ENCODE data around the gene CT45A10.
"Not testable (repeated sequence)": the region's sequence is repeated elsewhere in the genome, so short reads cannot be mapped to it uniquely, and the experiment has no call there.

The CT45A10 gene, protein sequence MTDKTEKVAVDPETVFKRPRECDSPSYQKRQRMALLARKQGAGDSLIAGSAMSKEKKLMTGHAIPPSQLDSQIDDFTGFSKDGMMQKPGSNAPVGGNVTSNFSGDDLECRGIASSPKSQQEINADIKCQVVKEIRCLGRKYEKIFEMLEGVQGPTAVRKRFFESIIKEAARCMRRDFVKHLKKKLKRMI

DNA sequence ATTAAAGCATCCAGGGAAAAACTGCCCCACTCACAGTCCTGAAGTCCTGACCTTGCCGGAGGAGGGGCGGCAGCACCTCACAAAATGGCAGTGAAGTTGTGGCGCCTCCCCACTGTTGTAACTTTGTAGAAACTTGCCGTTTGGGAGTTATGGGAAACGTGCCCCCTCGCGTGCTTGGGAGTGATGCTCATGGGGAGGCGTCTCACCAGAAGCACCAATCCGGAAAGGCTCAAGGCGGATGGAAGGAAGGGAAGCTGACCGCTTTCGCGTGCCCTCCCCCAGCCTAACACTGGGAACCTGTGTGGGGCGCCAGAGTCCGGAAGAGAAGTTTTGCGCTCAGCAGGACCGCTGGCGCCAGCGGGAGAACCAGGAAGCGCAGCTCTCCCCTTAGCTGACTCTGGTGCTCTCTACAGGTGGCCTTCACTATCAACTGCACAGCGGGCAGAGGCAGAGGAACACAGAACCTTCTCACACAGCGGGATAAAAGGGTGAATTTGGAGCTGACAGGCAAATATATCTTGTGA lies at the start of gene CT45A10, which contains the start of gene SAGE1:
Gene CT45A10 (minus strand): TSS at position 151 of the 524 bp plus-strand sequence. CDS start 8,100 bp downstream, outside the sequence.
Gene SAGE1 (plus strand): TSS at position 423 of the 524 bp plus-strand sequence. CDS start 2,527 bp downstream, outside the sequence.
- DNase-seq = no peak

DNA sequence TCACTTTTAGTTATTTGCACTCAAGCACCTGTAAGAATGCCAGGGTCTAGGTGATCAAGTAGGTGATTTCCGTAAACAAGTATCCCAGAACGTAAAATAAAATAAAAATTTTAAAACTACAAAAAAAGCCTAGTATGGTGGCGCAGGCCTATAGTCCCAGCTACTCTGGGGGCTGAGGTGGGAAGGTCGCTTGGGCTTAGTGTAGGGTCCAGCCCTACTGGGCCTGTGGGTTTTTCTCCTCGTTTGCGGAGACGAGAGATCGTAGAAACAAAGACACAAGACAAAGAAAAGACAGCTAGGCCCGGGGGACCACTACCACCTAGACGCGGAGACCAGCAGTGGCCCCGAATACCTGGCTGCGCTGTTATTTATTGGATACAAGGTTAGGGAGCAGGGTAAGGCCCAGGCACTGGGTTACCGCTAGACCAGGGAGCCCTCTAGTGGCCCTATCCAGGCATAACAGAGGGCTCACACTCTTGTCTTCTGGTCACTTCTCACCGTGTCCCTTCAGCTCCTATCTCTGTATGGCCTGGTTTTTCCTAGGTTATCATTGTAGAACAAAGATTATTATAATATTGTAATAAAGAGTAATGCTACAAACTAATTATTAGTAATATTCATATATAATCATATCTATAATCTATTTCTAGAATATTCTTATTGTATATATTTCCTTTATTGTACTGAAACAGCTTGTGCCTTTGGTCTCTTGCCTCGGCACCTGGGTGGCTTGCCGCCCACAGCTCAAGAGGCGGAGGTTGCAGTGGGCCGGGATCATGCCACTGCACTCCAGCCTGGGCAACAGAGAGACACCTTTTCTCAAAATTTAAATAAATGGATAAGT lies 38.6 kb upstream of the CT45A10 start:
- DNase-seq = peak; percentile 5

DNA sequence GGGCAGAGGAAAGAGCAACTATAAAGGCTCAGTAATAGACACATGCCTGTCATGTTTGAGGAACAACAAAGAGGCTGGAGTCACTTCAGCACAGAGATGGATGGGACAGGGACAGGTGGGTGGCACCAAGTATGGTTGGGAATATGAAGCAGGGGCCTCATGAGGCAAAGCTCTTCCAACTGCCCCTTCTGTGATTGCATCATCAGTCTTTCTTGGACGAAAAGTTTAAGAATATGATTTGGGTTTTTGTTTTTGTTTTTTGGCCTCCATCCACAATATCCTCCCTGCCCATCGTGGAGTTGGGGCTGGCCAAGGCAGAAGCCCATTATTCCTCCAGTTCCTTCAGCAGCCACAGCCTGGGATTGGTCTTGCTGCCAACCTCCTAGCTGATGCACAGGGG lies 34.7 kb upstream of the CT45A10 start:
- DNase-seq = no peak

DNA sequence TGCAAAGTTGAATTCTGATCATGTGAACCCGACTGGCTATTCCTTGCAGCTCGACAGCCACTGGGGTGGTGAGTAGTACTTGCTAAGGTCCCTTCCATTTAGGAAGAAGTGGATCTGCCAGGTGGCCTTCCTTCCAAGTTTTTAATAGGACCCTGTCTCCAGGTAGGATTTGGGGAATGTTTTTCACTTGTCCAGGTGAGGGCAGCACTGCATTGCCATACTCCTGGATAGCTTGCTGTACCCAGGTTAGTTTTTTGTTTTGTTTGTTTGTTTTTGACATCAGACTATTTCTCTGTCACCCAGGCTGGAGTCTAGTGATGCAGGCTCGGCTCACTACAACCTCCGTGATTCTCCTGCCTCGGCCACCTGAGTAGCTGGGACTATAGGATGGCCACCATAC lies 30.1 kb upstream of the CT45A10 start:
- DNase-seq = no peak

DNA sequence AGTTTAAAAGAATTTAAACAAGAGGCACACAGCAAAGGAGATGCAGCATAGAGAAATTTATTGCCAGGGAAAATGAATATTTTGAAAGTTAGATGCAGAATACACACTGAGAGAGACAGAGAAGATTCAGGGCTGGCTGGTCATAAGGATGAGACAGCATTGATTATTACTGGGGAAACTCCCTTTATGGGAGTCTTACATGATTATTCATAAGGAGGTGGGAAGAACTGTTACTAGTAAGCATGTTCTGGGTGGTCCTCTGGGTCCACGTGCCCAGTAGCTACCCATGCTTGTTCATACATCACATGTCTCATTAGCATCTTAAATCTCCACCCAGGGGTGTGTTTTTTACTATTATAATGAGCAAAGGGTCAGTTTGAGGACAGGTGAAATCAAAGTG lies 27.3 kb upstream of the CT45A10 start:
- DNase-seq = not testable (repeated sequence)

DNA sequence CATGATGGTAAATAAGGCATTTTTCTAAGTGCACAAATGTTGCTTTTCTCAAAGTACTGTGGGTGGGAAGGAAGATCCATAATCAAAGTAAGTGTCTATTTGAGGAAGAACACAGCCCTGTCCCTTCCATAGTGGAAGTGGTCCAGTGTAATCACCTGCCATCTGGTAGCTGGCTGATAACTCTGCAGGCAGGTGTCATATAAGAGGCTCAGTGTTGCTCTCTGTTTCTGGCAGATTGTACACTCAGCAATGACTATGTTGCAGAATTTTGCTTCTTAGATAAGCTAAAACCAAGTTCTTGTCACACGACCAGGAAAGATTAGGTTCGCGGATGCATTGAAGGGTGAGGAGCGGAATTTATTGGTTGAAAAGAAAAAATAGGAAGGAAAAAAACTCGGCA lies 21.2 kb upstream of the CT45A10 start:
- DNase-seq = no peak

DNA sequence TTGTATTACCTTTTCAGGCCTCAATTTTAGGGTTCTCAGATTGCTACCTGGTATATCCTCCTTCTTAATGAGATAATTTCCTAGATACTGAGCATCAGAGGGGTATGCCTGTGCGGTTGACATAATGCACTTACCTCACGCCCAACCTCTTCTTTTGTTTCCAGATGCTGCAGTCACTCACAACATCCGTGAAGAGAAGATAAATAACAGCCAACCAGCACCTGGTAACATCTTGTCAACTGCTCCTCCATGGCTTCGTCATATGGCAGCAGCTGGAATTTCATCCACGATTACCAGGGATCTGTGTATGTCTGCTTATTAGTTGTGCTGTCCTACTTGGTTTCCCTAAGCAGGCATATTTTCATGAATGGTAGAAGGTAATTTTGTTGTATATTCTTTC lies 17.0 kb upstream of the CT45A10 start:
- no peak for DNase-seq

DNA sequence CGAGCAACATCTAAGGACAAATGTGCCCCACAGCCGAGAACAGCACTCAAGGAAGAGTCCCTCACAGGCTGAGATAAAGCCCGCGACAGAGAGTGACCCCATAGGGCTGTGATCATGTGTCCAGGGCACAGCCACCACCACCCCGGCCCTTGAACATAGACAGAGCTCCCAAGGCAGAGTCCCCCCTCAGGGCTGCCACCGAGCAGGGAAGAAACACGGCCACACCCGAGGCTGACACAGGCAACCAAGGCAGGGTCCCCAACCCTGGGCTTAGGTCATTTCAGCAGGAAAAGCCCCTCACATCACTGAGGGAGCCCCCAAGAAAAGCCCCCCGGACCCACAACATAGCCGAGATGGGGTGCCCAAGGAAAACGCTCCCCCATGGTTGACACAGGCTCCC lies 463 bp downstream of the CT45A10 start:
- no peak for DNase-seq

DNA sequence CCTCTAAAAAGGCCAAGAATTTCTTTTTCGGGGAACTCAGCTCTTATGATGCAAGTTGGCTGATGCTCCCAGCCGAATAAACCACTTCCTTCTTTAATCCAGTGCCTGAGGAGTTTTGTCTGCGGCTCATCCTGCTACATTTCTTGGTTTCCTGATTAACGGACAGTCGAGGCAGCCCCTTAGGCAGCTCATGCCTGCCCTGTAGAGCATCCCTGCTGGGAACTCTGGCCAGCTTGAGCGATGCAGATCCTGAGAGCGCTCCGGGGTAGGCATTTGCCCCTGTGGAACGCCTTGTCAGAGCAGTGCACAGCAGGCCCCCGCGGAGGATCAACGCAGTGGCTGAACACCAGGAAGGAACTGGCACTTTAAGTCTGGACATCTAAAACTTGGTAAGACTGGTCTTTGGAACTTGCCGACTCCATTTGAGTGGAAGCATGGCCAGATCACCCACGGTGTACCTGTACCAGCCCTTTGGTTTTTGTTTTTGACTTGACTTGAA lies 3.1 kb downstream of the CT45A10 start:
- no peak for DNase-seq

DNA sequence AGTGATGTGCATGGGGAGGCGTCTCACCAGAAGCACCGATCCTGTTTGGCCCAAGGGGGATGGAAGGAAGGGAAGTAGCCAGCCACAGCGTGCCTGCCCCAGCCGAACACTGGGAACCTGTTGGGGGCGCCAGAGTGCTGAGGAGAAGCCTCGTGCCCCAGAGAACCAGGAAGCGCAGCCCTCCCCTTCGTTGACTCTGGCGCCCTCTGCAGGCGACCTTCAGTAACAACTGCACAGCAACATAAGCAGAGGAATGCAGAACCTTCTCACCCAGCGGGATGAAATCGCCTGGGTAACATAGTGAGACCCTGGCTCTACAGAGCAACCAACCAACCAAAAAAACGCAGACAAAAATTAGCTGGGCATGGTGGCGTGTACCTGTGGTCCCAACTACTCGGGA lies 4.3 kb downstream of the CT45A10 start:
- not testable (repeated sequence) for DNase-seq

DNA sequence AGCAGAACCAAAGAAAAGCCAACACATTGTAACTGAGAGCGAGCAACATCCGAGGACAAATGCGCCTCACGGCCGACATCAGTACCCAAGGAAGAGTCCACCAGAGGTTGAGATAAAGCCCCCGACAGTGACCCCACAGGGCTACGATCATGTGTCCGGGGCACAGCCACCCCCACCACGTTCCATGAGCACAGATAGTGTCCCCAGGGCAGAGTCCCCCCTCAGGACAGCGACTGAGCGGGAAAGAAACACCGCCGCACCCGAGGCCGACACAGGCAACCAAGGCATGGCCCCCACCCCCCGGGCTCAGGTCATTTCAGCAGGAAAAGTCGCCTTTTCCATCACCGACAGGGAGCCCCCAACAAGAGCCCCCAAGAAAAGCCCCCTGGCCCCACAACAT lies 5.0 kb downstream of the CT45A10 start:
- not testable (repeated sequence) for DNase-seq

DNA sequence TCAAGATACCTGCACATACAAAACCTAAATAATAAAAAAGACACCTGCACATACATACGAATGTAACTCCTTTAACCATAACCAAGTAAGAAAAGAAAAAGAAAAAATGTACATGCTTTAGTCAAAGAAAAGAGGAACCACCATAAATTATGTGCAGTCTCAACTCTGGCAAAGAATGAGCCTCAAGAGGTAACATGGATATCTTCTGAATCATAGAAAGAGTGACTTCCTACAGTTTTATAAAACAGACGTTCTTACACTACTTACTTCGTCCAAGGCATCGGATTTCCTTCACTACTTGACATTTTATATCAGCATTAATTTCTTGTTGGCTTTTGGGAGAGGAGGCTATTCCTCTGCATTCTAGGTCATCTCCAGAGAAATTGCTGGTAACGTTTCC lies 10.5 kb downstream of the CT45A10 start:
- not testable (repeated sequence) for DNase-seq

DNA sequence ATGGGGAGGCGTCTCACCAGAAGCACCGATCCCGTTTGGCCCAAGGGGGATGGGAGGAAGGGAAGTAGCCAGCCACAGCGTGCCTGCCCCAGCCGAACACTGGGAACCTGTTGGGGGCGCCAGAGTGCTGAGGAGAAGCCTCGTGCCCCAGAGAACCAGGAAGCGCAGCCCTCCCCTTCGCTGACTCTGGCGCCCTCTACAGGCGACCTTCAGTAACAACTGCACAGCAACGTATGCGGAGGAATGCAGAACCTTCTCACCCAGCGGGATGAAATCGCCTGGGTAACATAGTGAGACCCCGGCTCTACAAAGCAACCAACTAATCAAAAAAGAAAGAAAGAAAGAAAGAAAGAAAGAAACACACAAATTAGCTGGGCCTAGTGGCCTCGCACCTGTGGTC lies 21.5 kb downstream of the CT45A10 start, which contains the start of gene CT45A9:
Gene CT45A9 (minus strand): TSS at position 101 of the 400 bp plus-strand sequence. CDS start 3,751 bp downstream, outside the sequence.
- DNase-seq = not testable (repeated sequence)

DNA sequence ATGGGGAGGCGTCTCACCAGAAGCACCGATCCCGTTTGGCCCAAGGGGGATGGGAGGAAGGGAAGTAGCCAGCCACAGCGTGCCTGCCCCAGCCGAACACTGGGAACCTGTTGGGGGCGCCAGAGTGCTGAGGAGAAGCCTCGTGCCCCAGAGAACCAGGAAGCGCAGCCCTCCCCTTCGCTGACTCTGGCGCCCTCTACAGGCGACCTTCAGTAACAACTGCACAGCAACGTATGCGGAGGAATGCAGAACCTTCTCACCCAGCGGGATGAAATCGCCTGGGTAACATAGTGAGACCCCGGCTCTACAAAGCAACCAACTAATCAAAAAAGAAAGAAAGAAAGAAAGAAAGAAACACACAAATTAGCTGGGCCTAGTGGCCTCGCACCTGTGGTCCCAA lies 38.8 kb downstream of the CT45A10 start, which contains the start of gene CT45A8:
Gene CT45A8 (minus strand): TSS at position 101 of the 400 bp plus-strand sequence. CDS start 3,755 bp downstream, outside the sequence.
- not testable (repeated sequence) for DNase-seq

DNA sequence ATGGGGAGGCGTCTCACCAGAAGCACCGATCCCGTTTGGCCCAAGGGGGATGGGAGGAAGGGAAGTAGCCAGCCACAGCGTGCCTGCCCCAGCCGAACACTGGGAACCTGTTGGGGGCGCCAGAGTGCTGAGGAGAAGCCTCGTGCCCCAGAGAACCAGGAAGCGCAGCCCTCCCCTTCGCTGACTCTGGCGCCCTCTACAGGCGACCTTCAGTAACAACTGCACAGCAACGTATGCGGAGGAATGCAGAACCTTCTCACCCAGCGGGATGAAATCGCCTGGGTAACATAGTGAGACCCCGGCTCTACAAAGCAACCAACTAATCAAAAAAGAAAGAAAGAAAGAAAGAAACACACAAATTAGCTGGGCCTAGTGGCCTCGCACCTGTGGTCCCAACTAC lies 56.1 kb downstream of the CT45A10 start, which contains the start of gene CT45A7:
Gene CT45A7 (minus strand): TSS at position 101 of the 400 bp plus-strand sequence. CDS start 3,747 bp downstream, outside the sequence.
- DNase-seq = not testable (repeated sequence)
